DOHH2 (cell line): Measurements from ENCODE around the gene EPM2AIP1.

Experiments
- CTCF ChIP-seq: fragments of 200-600 bp; sonication (generic); IDR thresholded peaks from one replicate; pipeline ENCODE4 v1.5.1; 2014; ENCODE audit warnings: antibody characterized with exemption, mild to moderate bottlenecking, low read depth, low read length; ENCODE audit not compliant: poor library complexity, severe bottlenecking
- EZH2phosphoT487 ChIP-seq: fragments of 200-600 bp; sonication (generic); IDR thresholded peaks from 2 replicates; pipeline ENCODE4 v1.6.1; 2017; ENCODE audit warnings: borderline replicate concordance, mild to moderate bottlenecking, antibody characterized with exemption, low read length, moderate library complexity, mixed read lengths

DNA sequence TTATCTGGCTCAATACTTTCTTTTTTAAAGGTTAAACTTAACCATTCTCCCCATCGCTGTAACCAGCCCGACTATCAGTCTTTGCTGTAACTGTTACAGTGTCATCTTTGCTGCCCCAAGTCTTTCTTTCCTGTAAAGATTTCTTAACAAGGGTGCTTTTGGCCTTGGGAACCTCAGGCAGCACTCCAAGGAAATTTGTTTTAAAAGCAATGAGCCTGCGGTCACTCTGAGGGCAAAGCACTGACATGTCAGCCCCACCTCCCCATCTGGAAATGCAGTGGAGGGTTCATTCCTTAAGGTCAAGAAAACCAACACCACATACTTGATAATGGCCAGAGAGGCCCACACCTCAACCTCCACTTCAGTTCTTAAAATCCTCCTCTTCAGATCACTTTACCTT, 51.3 kb downstream of the EPM2AIP1 start:
- TF ChIP-seq CTCF (no peak), EZH2phosphoT487 (no peak)
